ENCODE measurements around the gene IFNL4.

Gene IFNL4

GRCh38 chr19:39263912-39264305, 15.3 kb upstream of the IFNL4 start:
- no peak for TF ChIP-seq CTCF (IDR thresholded peaks at IDR 0.05)

GRCh38 chr19:39262496-39262895, 13.8 kb upstream of the IFNL4 start:
- TF ChIP-seq CTCF (IDR thresholded peaks at IDR 0.05), result no peak

GRCh38 chr19:39261704-39262103, 13.0 kb upstream of the IFNL4 start:
- TF ChIP-seq CTCF (IDR thresholded peaks at IDR 0.05), result no peak

GRCh38 chr19:39257227-39257626, 8.6 kb upstream of the IFNL4 start:
- TF ChIP-seq CTCF (IDR thresholded peaks at IDR 0.05), result no peak

- no peak for TF ChIP-seq CTCF (IDR thresholded peaks at IDR 0.05)
Observed at GRCh38 chr19:39254531-39255345, 6.1 kb upstream of the IFNL4 start.

GRCh38 chr19:39253374-39254149, 4.9 kb upstream of the IFNL4 start:
- TF ChIP-seq CTCF (IDR thresholded peaks at IDR 0.05), result no peak

GRCh38 chr19:39252458-39252857, 3.8 kb upstream of the IFNL4 start:
- TF ChIP-seq CTCF (IDR thresholded peaks at IDR 0.05), result no peak

Data from LNCAP (cell line).